IMR-90 (cell line): ENCODE results near the gene VNN1. TPM values are rescaled to one million over a fixed set of nuclear protein-coding genes. Genes with fewer than 3 reads are reported as not detected.

Experiments used
- ATAC-seq: fragments of 200-7000 bp; cut with Tn5 transposase; 2 replicates; pipeline ENCODE4 v1.9.1; 2020; ENCODE audit warnings: low read depth, mild to moderate bottlenecking, moderate library complexity
- BruUV-seq: library from RNA; stranded (reverse); fragments of 400-500 nt; replicated peaks from 2 replicates; lab custom pipeline; 2021; lab: Mats Ljungman, UMichigan
- CTCF ChIA-PET: fragments of 300-600 bp; formaldehyde crosslinking; extraction: SDS; loops from one replicate; lab custom pipeline; 2021; ENCODE audit warnings: antibody characterized with exemption; lab: Yijun Ruan, JAX
- POLR2A ChIA-PET: fragments of 300-600 bp; sonication (Branson Sonifier 250); formaldehyde crosslinking; loops from one replicate; lab custom pipeline; 2022; ENCODE audit warnings: antibody characterized with exemption; ENCODE audit not compliant: unreplicated experiment; lab: Charles Lee
- DNase-seq: peaks from one replicate; pipeline ENCODE4 v3.0.0; 2013
- H2AFZ ChIP-seq: replicated peaks from 2 replicates; pipeline ENCODE3; 2013; ENCODE audit warnings: low read length, mild to moderate bottlenecking; ENCODE audit not compliant: poor library complexity
- H2AK5ac ChIP-seq: 2 replicates; pipeline ENCODE4 v1.6.1; 2013; ENCODE audit warnings: low read depth, low read length, inconsistent platforms
- H2AK9ac ChIP-seq: replicated peaks from 2 replicates; pipeline ENCODE3; 2013; ENCODE audit warnings: mild to moderate bottlenecking, low read depth, low read length, moderate library complexity; ENCODE audit not compliant: poor library complexity
- H2BK120ac ChIP-seq: 2 replicates; pipeline ENCODE4 v1.6.1; 2013; ENCODE audit warnings: low read depth, low read length, inconsistent platforms
- H2BK15ac ChIP-seq: 3 replicates; pipeline ENCODE4 v1.6.1; 2013; ENCODE audit warnings: low read depth, low read length, inconsistent platforms
- H2BK20ac ChIP-seq: 2 replicates; pipeline ENCODE4 v1.6.1; 2013; ENCODE audit warnings: low read depth, mild to moderate bottlenecking, inconsistent platforms, low read length, moderate library complexity
- H2BK5ac ChIP-seq: 2 replicates; pipeline ENCODE4 v1.6.1; 2013; ENCODE audit warnings: mild to moderate bottlenecking, low read depth, low read length, inconsistent platforms; ENCODE audit not compliant: poor library complexity, severe bottlenecking
- H3K14ac ChIP-seq: replicated peaks from 2 replicates; pipeline ENCODE4 v1.6.1; 2013; ENCODE audit warnings: low read depth, low read length, inconsistent platforms
- H3K18ac ChIP-seq: 2 replicates; pipeline ENCODE4 v1.6.1; 2013; ENCODE audit warnings: low read depth, low read length, control low read depth
- H3K23ac ChIP-seq: 2 replicates; pipeline ENCODE4 v1.6.1; 2013; ENCODE audit warnings: low read depth, low read length, inconsistent platforms
- H3K27ac ChIP-seq: 2 replicates; pipeline ENCODE4 v1.5.1; 2013; ENCODE audit warnings: mild to moderate bottlenecking, control low read depth, low read length; ENCODE audit not compliant: insufficient read depth
- H3K27me3 ChIP-seq: 2 replicates; pipeline ENCODE4 v1.6.1; 2013; ENCODE audit warnings: low read length; ENCODE audit not compliant: control insufficient read depth, insufficient read depth
- H3K36me3 ChIP-seq: 2 replicates; pipeline ENCODE4 v1.6.1; 2013; ENCODE audit warnings: low read length, mixed read lengths; ENCODE audit not compliant: control insufficient read depth, insufficient read depth
- H3K4ac ChIP-seq: 2 replicates; pipeline ENCODE4 v1.6.1; 2013; ENCODE audit warnings: low read depth, low read length, inconsistent platforms
- H3K4me1 ChIP-seq: 2 replicates; pipeline ENCODE4 v1.6.1; 2013; ENCODE audit warnings: low read length, mixed read lengths; ENCODE audit not compliant: control insufficient read depth, insufficient read depth
- H3K4me2 ChIP-seq: 2 replicates; pipeline ENCODE4 v1.6.1; 2013; ENCODE audit warnings: low read depth, mild to moderate bottlenecking, control low read depth, low read length, moderate library complexity
- H3K4me3 ChIP-seq: 2 replicates; pipeline ENCODE4 v1.5.1; 2013; ENCODE audit warnings: low read depth, mild to moderate bottlenecking, control low read depth, low read length, moderate library complexity; ENCODE audit not compliant: insufficient read depth
- H3K56ac ChIP-seq: 2 replicates; pipeline ENCODE4 v1.6.1; 2013; ENCODE audit warnings: low read length, inconsistent platforms; ENCODE audit not compliant: insufficient read depth; ENCODE audit errors: extremely low read depth
- H3K79me1 ChIP-seq, 2 experiments: 2 replicates each; pipeline ENCODE4 v1.6.1; 2013; ENCODE audit warnings: low read length in 2 of 2, inconsistent platforms in 1 of 2, low read depth in 1 of 2
- H3K9ac ChIP-seq: 2 replicates; pipeline ENCODE4 v1.6.1; 2013; ENCODE audit warnings: low read depth, low read length, control low read depth
- H3K9me1 ChIP-seq: 2 replicates; pipeline ENCODE4 v1.6.1; 2013; ENCODE audit warnings: low read length, inconsistent platforms; ENCODE audit not compliant: insufficient read depth
- H3K9me3 ChIP-seq: 2 replicates; pipeline ENCODE4 v1.6.1; 2013; ENCODE audit warnings: low read length; ENCODE audit not compliant: control insufficient read depth, insufficient read depth
- H4K20me1 ChIP-seq: 2 replicates; pipeline ENCODE4 v1.6.1; 2013; ENCODE audit warnings: low read length, inconsistent platforms; ENCODE audit not compliant: insufficient read depth
- H4K5ac ChIP-seq: 2 replicates; pipeline ENCODE4 v1.6.1; 2013; ENCODE audit warnings: mild to moderate bottlenecking, low read depth, low read length, control low read depth
- H4K8ac ChIP-seq, 2 experiments: 2 replicates each; pipeline ENCODE4 v1.6.1; 2013; ENCODE audit warnings: low read depth in 2 of 2, low read length in 2 of 2, control low read depth in 1 of 2, inconsistent platforms in 1 of 2
- H4K91ac ChIP-seq: 2 replicates; pipeline ENCODE4 v1.6.1; 2013; ENCODE audit warnings: low read depth, low read length, inconsistent platforms; ENCODE audit not compliant: insufficient read depth
- BHLHE40 ChIP-seq: fragments of 150-350 bp; IDR thresholded peaks from 2 replicates; pipeline ENCODE4 v1.6.1; 2016; ENCODE audit warnings: mild to moderate bottlenecking, low read depth, low read length
- CEBPB ChIP-seq: IDR thresholded peaks from 2 replicates; pipeline ENCODE4 v1.6.1; 2012; ENCODE audit warnings: low read depth, low read length, improper control_type of control experiment
- CHD1 ChIP-seq: IDR thresholded peaks from 2 replicates; pipeline ENCODE4 v1.6.1; 2012; ENCODE audit warnings: low read depth, low read length, improper control_type of control experiment
- FOS ChIP-seq: fragments of 150-350 bp; IDR thresholded peaks from 2 replicates; pipeline ENCODE4 v1.6.1; 2016; ENCODE audit warnings: low read depth, low read length
- MAFK ChIP-seq: IDR thresholded peaks from 2 replicates; pipeline ENCODE4 v1.6.1; 2012; ENCODE audit warnings: low read depth, low read length, improper control_type of control experiment
- MAZ ChIP-seq: IDR thresholded peaks from 2 replicates; pipeline ENCODE4 v1.6.1; 2012; ENCODE audit warnings: low read depth, mild to moderate bottlenecking, low read length, improper control_type of control experiment, moderate library complexity, borderline replicate concordance
- MXI1 ChIP-seq: IDR thresholded peaks from 2 replicates; pipeline ENCODE4 v1.6.1; 2012; ENCODE audit warnings: low read depth, mild to moderate bottlenecking, low read length, moderate library complexity, borderline replicate concordance
- NFE2L2 ChIP-seq: fragments of 150-350 bp; IDR thresholded peaks from 2 replicates; pipeline ENCODE4 v1.6.1; 2016; ENCODE audit warnings: low read depth, mild to moderate bottlenecking, low read length
- POLR2A ChIP-seq: IDR thresholded peaks from 2 replicates; pipeline ENCODE4 v1.6.1; 2012; ENCODE audit warnings: mild to moderate bottlenecking, low read depth, low read length
- RAD21 ChIP-seq: IDR thresholded peaks from 2 replicates; pipeline ENCODE4 v1.6.1; 2012; ENCODE audit warnings: low read length, improper control_type of control experiment
- RCOR1 ChIP-seq: IDR thresholded peaks from 2 replicates; pipeline ENCODE4 v1.6.1; 2012; ENCODE audit warnings: mild to moderate bottlenecking, low read length, improper control_type of control experiment; ENCODE audit not compliant: insufficient replicate concordance
- RFX5 ChIP-seq: IDR thresholded peaks from 2 replicates; pipeline ENCODE4 v1.8.0; 2012; ENCODE audit warnings: low read depth, mild to moderate bottlenecking, low read length, moderate library complexity
- SMC3 ChIP-seq: fragments of 150-350 bp; IDR thresholded peaks from 2 replicates; pipeline ENCODE4 v1.6.1; 2016; ENCODE audit warnings: low read depth, mild to moderate bottlenecking, antibody characterized with exemption, low read length, moderate library complexity
- WGBS, 2 experiments: methylation state at CpG; one replicate each; pipeline versions ENCODE4 v1.1.5 to v1.1.7; 2013; ENCODE audit warnings: missing lambda C conversion rate in 2 of 2; ENCODE audit not compliant: insufficient read length in 1 of 2; ENCODE audit errors: extremely low coverage in 2 of 2; 5-methylcytosine and 5-hydroxymethylcytosine counted together
- dilution Hi-C: fragments of 300-500 bp; cut with HindIII; formaldehyde crosslinking; loops from one replicate; pipeline ENCODE4 v1.14.3; 2018; ENCODE audit warnings: low sequenced_read_pairs; ENCODE audit not compliant: unreplicated experiment
- in situ Hi-C: fragments of 300-500 bp; cut with MboI; formaldehyde crosslinking; loops from 3 replicates; pipeline ENCODE4 v1.14.3; 2019; ENCODE audit warnings: low sequenced_read_pairs, inconsistent platforms, mixed read lengths
- intact Hi-C: fragments of 100-400 bp; cut with micrococcal nuclease; formaldehyde crosslinking; loops from 2 replicates; pipeline ENCODE4 v1.10.0; 2022
- polyA plus RNA-seq, 3 experiments: library from polyadenylated mRNA; depleted of rRNA; stranded (reverse); fragments of >200 nt; gene quantifications; 2 replicates each; pipeline ENCODE4 v1.2.3, GENCODE V29; 2012; ENCODE audit warnings: low replicate concordance in 1 of 3
- total RNA-seq: library from RNA; depleted of rRNA; stranded (reverse); fragments of >200 nt; gene quantifications from 2 replicates; pipeline ENCODE4 v1.2.3, GENCODE V29; 2012
- TF ChIP-seq, protein P1 (sequence below): fragments of 150-350 bp; IDR thresholded peaks from 2 replicates; pipeline ENCODE4 v1.6.1; 2016; ENCODE audit warnings: low read depth, mild to moderate bottlenecking, low read length, moderate library complexity, borderline replicate concordance
- TF ChIP-seq, protein P2 (sequence below): fragments of 150-350 bp; IDR thresholded peaks from 2 replicates; pipeline ENCODE4 v1.6.1; 2017; ENCODE audit warnings: mild to moderate bottlenecking, antibody characterized with exemption, low read length, low read depth
- TF ChIP-seq, protein P3 (sequence below): conservative IDR thresholded peaks from 2 replicates; pipeline ENCODE4 v1.5.1; 2012; ENCODE audit warnings: mild to moderate bottlenecking, low read depth, low read length, improper control_type of control experiment

The VNN1 gene
- total and polyA plus RNA-seq, 2 of the 4 experiments (the other 2 are of a cell fraction), result 0.07 TPM; not detected in 1

DNA sequence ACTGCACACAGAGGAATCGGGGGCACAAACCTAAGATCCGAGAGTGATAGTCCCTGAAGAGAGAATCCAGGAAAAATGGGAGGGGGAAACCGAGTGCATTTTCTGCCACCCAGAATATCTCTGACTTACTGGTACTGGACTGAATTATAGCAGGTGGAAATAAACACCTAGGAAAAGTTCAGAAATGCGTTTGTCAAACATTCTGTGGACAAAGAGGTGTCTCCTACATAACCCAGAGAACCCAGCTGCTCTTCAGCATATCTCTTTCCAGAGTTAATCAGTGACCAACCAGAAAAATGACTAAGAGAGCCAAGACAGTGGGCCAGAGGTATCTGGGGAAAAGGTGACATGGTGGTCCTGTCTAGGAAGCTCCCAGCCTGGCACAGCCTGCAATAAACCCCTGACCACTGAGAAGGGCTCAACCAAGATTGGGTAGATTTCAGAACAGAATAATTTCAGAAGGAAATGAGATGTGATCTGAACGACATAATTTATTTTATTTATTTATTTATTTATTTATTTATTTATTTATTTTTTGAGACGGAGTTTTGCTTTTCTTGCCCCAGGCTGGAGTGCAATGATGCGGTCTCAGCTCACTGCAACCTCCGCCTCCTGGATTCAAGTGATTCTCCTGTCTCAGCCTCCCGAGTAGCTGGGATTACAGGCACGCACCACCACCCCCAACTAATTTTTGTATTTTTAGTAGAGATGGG, 6.0 kb upstream of the VNN1 start:
- Histone ChIP-seq H3K23ac (no peak overlapping the region), H3K36me3 (no peaks in the 10 kb centered on the region), H3K4me3 (no peak overlapping the region), H3K4me2 (no peak overlapping the region), H2BK5ac (no peak overlapping the region), H2BK15ac (no peak overlapping the region), H2AK5ac (no peak overlapping the region), H3K27me3 (no peaks in the 10 kb centered on the region), H2BK120ac (no peak overlapping the region), H4K20me1 (no peaks in the 10 kb centered on the region), H3K14ac (no peak overlapping the region), H2BK20ac (no peak overlapping the region), H3K56ac (no peak overlapping the region), H3K4me1 (no peaks in the 10 kb centered on the region), H3K9ac (no peak overlapping the region), H3K18ac (no peak overlapping the region), H2AFZ (no peak overlapping the region), H4K91ac (no peak overlapping the region), H3K9me3 (no peaks in the 10 kb centered on the region), H4K8ac (no peak overlapping the region), H2AK9ac (no peak overlapping the region), H3K9me1 (no peaks in the 10 kb centered on the region; the same call in 1 of the 2 replicates), H3K27ac (no peak overlapping the region), H4K5ac (no peak overlapping the region), H3K4ac (no peak overlapping the region), H3K79me1 (no peaks in the 10 kb centered on the region)
- WGBS, 2 experiments, result no CpG with 5 or more reads among the region's 10 CpGs
- ChIA-PET POLR2A (no interaction called here), CTCF (no interaction called here)
- TF ChIP-seq NFE2L2 (no peak), MAZ (no peak), BHLHE40 (no peak), RFX5 (no peak), CEBPB (no peak), FOS (no peak), CHD1 (no peak), SMC3 (no peak), POLR2A (no peak), RAD21 (no peak), MAFK (no peak), RCOR1 (no peak), MXI1 (no peak)
- TF ChIP-seq, protein P1, sequence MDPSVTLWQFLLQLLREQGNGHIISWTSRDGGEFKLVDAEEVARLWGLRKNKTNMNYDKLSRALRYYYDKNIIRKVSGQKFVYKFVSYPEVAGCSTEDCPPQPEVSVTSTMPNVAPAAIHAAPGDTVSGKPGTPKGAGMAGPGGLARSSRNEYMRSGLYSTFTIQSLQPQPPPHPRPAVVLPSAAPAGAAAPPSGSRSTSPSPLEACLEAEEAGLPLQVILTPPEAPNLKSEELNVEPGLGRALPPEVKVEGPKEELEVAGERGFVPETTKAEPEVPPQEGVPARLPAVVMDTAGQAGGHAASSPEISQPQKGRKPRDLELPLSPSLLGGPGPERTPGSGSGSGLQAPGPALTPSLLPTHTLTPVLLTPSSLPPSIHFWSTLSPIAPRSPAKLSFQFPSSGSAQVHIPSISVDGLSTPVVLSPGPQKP, result no peak
- TF ChIP-seq, protein P2, sequence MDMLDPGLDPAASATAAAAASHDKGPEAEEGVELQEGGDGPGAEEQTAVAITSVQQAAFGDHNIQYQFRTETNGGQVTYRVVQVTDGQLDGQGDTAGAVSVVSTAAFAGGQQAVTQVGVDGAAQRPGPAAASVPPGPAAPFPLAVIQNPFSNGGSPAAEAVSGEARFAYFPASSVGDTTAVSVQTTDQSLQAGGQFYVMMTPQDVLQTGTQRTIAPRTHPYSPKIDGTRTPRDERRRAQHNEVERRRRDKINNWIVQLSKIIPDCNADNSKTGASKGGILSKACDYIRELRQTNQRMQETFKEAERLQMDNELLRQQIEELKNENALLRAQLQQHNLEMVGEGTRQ, result no peak
- TF ChIP-seq, protein P3, sequence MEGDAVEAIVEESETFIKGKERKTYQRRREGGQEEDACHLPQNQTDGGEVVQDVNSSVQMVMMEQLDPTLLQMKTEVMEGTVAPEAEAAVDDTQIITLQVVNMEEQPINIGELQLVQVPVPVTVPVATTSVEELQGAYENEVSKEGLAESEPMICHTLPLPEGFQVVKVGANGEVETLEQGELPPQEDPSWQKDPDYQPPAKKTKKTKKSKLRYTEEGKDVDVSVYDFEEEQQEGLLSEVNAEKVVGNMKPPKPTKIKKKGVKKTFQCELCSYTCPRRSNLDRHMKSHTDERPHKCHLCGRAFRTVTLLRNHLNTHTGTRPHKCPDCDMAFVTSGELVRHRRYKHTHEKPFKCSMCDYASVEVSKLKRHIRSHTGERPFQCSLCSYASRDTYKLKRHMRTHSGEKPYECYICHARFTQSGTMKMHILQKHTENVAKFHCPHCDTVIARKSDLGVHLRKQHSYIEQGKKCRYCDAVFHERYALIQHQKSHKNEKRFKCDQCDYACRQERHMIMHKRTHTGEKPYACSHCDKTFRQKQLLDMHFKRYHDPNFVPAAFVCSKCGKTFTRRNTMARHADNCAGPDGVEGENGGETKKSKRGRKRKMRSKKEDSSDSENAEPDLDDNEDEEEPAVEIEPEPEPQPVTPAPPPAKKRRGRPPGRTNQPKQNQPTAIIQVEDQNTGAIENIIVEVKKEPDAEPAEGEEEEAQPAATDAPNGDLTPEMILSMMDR, result no peak
- BruUV-seq, result no TSS peak
- ATAC-seq (no peak), DNase-seq (no peak)
- dilution Hi-C loops, result no loop called here
- in situ Hi-C loops, result no loop called here
- intact Hi-C loops, result loop anchor here (5.0 kb wide), 1 partner anchor 38 kb away; no protein-coding TSS in a partner anchor
